HG03469 (cell line): ENCODE results near the gene EVPLL.
"Not testable (repeated sequence)": the region's sequence is repeated elsewhere in the genome, so short reads cannot be mapped to it uniquely, and the experiment has no call there.

ENCODE experiments used
- ATAC-seq: cut with Tn5 transposase; IDR thresholded peaks from one replicate; pipeline ENCODE4 v1.9.1; 2021; ENCODE audit warnings: mild to moderate bottlenecking, moderate library complexity, moderate number of reproducible peaks; ENCODE audit not compliant: unreplicated experiment

The EVPLL gene

DNA sequence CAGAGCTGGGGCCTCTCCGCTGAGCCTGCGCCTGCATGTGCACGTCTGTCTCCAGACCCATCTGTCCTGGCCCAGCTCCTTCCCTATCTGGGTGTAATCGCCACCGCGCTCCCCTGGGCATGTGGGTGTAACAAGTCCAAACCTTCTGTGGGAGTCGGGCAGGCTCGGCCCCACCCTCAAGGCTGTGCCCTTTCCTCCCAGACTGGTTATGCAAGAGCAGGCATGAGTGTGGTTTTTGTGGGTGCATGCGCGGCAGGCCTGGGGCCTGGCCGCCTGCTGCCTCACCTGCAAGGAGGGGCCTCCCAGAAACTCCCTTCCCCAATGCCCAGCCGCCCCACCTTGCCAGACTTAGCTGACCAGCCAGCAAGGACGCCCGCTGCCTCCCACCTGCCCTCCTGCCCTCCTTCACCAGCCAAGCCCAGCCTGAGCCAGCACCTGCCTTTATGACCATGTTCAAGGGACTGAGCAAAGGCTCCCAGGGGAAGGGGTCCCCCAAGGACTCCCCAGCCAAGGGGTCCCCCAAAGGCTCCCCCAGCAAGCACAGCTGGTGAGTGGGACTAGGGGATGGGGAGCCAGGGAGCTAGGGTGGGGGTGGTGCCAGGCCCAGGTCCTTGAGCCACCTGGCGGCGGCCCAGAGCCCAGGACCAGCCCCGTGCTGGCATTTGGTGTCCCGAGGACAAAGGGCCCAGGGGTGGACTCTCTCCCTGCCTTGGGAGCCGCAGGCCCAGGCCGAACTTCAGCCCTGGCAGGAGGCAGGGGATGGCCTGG is at the start of gene EVPLL:
Gene EVPLL (plus strand): TSS at position 342 of the 768 bp plus-strand sequence. CDS start 3,160 bp downstream, outside the sequence.
- no peak for ATAC-seq

DNA sequence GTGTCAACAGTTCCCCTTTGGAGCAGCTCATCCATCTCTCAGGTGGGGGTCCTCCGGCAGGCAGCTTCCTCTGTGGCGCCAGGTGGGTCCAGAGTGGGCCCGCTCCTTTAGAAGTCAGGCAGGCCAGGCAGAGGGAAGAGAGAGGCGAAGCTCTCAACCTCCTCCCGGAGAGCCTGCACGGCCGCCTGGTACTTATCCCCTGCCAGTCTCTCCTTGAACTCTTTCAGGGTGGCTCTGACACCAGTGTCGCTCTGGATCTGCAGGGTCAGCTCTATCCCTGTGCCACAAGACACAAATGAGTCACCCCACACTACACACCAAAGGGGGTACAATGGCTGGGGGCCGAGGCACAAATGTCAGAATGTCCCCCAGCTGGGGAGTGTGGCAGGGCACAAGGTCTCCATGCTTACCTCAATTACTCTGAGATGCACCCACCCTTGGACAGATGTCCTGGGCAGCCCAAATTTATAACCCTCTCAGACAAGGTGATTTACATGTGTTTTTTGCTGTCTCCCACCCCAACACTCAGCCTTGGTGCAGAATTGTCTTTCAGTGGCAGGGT is 48.9 kb upstream of the EVPLL start:
- ATAC-seq = no peak

DNA sequence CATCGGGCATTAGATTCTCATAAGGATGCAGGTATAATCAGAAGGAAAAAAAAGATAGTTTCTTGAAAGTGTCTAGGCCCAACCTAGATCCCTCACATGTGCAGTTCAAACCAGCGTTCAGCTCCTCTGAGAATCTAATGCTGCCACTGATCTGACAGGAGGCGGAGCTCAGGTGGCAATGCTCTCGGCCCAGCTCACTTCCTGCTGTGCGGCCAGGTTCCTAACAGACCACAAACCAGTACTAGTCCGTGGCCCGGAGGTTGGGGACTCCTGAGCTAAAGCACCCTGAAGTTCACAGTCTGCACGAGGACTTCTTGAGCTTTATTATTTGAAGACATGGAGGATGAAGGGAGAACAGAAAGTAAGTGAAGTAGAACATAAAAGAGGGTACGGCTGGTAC is 45.7 kb upstream of the EVPLL start:
- no peak for ATAC-seq

DNA sequence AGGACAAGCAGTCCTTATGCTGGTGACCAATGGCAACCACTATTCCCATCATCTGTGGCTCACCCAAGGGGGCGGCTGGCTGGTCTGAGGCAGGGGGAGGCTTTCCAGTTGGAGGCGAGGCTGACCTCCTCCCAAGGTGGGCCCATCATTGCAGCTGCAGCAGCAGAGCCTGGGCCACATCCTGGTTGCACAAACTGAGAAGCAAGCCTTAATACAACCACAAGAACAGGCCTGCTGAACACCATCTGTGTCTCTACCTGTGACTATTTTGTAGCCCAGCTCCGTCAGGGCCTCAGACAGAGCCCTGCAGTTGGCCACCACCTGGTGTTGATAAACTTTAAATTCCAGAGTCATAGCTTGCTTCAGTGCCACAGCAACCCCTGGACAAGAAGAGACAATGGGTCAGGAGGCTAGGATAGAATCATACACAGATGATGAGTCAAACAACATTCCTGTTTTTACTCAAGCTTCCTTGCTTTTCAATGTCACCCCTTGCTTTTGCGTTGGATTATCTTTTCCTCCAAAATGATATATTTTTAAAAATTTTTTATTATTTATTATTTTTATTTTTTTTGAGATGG is 44.6 kb upstream of the EVPLL start:
- ATAC-seq = no peak

DNA sequence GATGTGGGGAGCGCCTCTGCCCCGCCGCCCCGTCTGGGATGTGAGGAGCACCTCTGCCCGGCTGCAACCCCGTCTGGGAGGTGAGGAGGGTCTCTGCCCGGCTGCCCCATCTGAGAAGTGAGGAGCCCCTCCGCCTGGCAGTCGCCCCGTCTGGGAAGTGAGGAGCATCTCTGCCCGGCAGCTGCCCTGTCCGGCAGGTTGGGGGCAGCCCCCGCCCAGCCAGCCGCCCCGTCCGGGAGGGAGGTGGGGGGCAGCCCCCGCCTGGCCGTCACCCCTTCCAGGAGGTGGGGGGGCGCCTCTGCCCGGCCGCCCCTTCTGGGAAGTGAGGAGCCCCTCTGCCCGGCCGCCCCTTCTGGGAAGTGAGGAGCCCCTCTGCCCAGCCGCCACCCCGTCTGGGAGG is 39.4 kb upstream of the EVPLL start:
- ATAC-seq = not testable (repeated sequence)

DNA sequence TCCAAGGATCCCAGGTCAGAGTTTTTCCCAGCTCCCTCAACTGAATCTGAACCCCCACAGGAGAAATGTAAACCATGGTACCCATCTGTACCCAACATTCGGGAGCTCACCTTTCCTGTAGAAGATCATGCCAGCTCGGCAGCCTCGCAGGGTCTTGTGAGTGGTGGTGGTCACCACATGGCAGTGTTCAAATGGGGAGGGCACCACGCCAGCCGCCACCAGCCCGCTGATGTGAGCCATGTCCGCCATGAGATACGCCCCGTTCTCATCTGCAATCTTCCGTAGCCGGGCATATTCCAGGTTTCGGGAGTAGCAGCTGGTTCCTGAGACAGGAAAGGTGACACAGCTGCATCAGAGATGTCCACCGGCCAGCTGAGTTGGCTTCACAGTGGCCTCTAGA is 37.6 kb upstream of the EVPLL start:
- no peak for ATAC-seq

DNA sequence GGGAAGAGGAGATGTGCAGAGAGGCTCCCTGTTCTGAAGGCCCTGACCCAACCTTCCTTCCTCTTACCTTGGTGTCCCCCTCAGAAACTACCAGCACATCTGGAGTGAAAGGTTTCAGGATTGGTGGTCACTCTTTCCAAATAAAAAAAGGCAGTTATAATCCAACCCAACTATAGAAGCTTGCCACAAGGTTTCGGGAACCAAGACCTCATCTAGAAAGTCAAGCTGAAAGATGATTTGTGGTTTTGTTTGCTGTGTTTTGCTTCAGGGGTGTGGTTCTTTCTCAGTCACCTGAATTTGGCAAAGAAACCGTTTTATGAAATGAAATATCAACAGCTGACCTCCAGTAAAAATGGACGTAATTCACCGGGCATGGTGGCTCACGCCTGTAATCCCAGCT is 33.6 kb upstream of the EVPLL start:
- ATAC-seq = no peak

DNA sequence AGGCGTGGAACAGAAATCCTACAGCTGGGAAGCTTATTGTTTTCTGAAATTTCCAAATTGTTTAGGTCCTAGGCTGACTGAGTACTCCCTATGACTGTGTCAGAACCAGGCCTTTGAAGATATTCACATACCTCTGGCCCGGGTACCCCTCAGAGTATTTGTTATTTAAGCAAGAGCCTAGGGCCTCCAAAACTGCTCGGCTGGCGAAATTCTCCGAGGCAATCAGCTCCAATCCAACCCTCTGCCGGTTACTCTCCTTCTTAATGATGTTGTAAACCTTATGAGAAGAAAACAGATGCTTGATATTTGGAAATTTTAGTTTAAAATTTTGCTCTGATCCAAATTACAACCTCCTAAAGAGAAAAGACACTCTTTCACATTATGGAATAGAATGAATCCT is 24.0 kb upstream of the EVPLL start:
- ATAC-seq = no peak

DNA sequence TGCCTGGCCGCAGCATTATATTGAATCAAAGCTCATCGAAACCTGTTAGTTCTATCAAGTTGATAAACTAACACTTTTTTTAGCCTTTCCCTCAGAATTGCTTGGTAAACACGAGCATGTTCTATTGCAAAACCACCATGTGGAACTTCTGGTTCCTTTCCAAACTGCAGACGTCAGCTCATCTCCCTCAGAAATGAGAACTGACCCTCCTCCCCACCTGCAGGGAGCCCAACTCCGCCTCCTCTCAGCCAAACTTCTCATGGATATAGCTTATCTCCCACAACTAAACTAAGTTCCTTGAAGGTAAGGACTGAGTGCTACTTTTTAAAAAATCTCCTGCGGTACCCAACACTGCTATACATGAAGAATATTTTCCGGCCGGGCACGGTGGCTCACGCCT is 21.0 kb upstream of the EVPLL start:
- no peak for ATAC-seq

DNA sequence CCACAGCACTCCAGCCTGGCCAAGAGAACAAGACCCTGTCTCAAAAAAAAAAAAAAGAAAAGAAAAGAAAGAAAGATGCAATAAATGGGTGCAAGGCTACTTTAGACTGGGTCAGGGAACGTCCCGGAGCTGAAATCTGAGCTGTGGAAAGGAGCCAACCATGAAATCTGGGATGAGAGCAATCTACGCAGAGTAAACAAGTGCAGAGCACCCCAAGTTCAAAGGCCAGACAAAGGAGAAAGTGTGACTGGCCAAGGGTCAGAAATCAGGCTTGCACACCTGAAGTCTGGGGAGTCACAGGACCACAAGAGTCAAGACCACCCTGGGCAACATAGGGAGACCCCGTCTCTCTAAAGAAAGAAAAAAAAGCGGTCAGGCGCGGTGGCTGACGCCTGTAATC is 17.1 kb upstream of the EVPLL start:
- ATAC-seq = no peak

DNA sequence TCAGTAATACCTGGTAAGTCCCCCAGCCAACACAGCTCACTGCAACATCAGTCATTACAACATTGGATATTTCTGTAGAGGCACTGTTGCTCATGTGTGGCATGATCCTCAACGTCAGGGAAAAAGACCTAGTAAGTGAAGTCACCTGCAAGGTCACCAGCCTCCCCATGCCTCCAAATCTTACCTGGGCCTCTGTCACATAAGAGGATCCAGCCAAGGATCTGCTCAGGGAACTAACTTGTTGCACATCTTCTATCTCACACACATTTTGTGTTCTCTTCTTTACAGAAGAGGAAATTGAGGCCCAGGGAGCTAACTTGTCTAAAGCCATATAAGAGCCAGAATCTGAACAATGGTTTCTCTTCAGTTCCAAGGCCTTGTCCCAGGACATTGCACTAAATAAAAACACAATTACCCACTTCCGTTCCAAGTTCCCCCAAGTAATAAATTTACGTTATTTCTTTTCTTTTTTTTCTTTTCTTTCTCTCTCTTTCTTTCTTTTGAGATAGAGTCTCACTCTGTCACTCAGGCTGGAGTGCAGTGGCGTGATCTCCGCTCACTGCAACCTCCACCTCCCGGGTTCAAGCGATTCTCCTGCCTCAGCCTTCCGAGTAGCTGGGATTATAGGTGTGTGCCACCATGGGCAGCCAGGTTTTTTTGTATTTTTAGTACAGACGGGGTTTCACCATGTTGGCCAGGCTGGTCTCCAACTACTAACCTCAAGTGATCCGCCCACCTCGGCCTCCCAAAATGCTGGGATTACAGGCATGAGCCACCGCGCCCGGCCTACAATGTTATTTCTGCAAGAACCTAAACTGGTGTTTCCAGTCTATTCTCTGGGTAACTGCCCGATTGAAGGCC is 15.5 kb upstream of the EVPLL start:
- ATAC-seq = no peak

DNA sequence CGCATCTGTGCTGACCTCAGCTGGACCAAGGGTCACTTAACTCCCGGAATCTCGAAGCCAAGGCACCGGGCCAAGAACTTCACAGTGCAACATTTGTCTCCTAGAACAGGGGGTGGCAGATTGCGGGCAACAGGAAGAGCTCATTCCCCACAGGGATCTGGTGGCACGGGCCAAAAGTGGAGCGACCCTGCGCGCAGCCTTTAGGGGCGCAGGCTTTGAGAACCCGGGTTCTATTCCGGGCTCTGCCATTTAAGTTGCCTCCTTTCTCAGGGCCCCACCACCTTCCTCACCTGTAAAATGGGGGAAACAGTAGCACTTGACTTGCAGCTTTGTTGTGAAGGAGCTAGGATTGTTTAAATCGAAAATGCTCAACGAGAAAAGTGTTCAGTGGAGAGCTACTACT is 14.9 kb upstream of the EVPLL start:
- no peak for ATAC-seq

DNA sequence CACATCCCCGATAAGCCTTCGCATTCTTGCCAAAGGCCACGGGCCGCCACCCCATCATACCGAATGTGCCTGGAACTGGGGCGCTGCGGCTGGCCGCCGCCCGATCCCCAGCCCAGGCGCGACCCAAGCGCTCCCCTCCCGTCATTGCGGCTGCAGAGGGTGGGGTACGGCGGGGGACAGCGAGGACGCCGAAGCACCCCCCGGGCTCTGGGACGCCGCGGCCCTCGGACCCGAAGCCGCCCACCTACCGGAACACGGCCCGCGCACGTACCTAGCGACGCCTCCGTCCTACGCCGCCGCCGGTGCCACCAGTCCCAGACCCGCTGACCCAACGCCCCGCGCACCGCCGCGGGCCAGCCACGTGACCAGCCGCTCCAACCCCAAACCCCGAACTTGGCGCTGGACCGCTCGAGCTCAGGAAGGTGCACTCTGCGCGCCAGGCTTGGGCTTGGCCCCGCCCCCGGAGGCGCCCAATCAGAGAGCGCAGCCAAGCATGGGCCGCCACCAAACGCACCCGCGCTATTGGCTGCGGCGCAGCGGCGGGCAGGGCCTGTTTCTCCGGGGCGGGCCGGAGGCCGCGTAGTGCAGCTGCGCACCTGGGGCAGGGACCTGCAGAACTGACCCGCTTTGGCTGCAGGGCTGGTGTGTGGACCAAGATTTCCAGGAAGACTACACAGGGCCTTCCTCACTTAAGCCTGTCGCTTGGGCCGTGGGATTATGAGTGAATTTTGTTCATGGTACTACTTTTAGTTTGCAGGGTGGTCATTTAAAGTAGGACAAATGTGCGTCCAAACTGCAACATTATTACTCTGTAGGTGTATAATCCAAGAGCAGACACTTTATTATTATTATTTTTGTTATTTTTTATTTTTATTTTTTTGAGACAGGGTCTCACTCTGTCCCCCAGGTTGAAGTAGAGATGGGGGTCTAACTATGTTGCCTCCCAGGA is 14.2 kb upstream of the EVPLL start, which contains the start of gene SHMT1:
Gene SHMT1 (minus strand): TSS at position 450 of the 949 bp plus-strand sequence. CDS start 7,569 bp downstream, outside the sequence.
- peak; percentile 92 for ATAC-seq

DNA sequence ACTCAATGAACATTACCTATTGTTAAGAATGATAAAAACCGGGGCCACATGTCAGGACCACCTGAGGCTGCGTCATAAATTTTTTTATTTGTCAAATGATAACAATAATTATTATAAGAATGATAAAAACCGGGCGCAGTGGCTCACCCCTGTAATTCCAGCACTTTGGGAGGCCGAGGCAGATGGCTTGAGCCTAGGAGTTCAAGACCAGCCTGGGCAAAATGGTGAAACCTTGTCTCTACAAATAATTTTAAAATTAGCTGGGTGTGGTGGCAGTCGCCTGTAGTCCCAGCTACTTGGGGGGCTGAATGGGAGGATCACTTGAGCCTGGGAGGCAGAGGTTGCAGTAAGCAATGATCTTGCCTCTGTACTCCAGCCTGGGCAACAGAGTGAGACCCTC is 13.4 kb upstream of the EVPLL start:
- ATAC-seq = no peak

DNA sequence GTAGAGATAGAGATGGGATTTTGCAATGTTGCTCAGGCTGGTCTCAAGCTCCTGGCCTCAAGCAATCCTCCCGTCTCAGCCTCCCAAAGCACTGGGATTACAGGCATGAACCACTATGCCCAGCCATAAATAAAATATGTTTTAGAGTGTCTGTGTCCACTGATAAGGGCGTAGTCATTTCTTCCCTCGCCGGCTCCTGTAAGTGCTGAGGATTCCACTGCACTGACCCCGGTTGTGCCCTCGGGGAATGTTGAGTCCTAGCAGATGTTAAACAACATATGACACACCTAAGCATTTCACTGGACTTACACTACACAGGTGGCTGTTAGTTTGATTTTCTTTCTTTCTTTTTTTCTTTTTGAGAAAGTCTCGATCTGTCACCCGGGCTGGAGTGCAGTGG is 8.6 kb upstream of the EVPLL start:
- no peak for ATAC-seq

DNA sequence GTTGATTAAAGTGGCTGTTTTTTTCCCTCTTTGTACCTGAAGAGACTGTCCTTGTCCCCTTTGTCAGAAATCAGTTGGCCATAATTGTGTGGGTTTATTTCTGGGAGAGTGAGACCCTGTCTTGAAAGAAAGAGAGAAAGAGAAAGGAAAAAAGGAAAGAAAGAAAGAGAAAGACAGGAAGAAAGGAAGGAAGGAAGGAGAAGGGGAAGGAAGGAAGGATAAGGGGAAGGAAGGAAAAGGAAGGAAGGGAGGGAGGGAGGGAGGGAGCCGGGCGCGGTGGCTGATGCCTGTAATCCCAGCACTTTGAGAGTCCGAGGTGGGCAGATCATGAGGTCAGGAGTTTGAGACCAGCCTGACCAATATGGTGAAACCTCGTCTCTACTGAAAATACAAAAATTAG is 6.8 kb upstream of the EVPLL start:
- ATAC-seq = no peak

DNA sequence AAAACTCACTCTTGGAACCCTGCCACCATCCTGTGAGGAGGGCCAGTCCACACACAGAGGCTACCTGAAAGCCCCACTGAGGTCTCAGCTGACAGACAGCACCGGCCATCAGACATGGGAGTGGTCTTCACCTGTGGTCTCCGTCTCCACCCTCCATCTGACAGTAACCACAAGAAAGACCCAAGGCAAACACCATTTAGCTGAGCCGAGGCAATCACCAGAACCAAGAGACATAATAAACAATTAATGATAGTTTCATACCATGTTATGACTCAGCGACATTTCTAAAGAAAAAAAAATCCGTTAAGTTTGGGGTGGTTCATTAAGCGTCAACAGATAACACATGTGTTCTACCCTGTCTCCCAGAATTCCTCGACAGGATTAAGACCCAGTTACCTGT is 6.1 kb upstream of the EVPLL start:
- ATAC-seq = no peak

DNA sequence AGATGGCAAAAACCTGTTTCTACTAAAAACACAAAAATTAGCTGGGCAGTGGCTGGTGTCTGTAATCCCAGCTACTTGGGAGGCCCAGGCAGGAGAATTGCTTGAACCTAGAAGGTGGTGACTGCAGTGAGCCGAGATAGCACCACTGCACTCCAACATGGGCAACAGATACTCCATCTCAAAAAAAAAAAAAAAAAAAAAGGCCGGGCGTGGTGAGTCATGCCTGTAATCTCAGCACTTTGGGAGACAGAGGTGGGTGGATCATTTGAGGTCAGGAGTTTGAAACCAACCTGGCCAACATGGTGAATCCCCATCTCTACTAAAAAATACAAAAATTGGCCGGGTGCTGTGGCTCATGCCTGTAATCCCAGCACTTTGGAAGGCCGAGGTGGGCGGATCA is 4.4 kb upstream of the EVPLL start:
- not testable (repeated sequence) for ATAC-seq

DNA sequence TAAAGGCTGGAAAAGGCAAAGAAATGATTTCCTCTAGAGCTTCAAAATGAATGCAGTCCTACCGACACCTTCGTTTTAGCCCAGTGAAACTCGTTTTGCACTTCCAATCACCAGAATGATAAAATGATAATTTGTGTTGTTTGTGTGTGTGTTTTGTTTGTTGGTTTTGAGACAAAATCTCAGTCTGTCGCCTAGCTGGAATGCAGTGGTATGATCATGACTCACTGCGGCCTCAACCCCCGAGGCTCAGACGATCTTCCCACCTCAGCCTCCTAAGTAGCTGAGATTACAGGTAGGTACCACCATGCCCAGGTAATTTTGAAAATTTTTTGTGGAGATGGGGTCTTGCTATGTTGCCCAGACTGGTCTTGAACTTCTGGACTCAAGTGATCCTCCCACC is 3.4 kb upstream of the EVPLL start:
- no peak for ATAC-seq

DNA sequence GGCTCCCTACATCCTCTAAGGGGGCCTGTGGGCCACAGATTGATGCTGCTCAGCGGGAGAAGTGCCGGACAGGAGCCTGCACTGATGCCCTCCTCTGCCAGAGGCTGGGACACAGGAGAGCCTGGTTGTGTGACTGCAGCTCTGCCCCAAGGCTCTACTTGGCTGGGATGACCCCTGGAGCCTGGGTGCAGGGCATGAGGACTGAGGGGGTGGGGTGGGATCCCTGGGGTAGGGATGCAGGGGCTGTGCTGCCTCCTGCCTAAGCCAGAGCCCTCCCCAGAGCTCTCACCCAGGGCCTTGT is 577 bp downstream of the EVPLL start:
- ATAC-seq = no peak
